GM19438 (cell line): Measurements from ENCODE around the gene VOPP1.

Source experiments
- ATAC-seq: cut with Tn5 transposase; IDR thresholded peaks from one replicate; pipeline ENCODE4 v1.9.1; 2021; ENCODE audit warnings: low read depth; ENCODE audit not compliant: unreplicated experiment

VOPP1 gene

DNA sequence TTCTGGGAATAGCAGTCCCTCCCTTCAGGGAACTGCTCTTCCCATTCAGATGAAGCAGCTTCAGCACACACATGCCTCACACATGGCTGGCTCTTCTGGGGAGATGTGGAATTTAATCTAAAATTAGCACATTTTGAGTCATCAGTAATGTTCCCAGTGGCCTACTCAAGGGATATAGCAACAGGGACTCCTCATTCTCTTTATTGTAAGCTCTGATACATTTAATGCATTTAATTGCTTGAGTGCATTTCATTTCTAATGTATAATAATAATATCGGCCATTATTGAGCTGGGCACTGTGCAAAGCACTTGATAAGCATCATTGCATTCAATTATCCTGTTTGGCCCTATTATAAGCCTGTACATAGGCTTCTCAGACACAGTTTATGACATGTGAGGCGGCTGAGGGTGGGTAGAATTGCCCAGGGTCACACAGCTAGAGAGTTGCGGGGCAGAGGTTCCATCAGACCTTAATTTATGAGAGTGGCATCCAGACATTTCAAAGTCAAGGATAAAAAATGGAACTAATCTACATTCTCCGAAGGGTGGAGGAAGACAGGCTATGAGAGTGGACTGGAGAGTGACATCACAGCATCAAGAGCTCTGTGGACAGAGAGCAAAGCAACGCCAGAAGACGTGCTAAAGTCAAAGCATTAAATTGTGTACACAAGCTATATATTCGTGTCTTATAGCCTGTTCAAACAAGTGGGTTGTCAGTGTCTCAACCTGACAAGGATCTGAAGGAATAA lies 130.4 kb downstream of the VOPP1 start:
- ATAC-seq: no peak

DNA sequence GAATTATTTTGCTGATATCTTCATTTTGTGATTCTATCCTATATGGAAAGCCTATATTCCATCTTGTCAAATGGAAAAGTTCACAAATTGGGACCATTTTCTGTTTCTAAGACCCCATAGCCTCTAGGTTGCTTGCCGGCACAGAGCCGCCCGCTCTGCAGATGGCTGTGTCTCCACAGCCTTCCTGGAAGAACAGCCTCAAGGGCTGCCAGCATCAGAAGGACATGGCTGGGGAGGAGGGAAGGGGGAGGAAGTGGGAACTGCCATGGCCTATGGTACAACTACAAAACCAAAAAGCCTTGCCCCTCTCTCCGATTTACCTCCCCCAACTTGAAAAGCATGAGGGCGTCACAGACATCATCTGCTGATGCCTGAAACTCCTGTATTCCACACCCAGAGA lies 131.3 kb downstream of the VOPP1 start:
- ATAC-seq: no peak

GRCh38 chr7:55440040-55440690 lies 132.1 kb downstream of the VOPP1 start:
- ATAC-seq: no peak

DNA sequence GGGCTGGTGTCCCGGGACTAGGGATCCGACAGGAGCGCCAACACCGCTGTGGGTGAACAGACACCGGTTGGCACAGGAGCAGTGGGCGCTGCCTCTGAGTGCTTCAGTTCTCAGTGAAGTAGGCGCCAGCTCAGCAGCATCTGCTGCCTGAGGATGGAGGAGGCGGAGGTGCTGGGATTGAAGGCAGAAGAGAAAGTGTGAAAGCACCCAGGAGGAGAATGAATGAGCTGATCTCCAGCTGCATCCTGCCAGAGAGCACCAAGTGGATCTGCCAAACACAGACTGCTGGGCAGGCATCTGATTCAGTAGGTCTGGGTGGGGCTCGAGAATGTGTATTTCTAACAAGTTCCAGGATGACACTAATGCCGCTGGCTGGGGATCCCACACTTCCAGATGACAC lies 132.7 kb downstream of the VOPP1 start:
- no peak for ATAC-seq

- no peak for ATAC-seq
Measured at GRCh38 chr7:55438757-55439525, 133.4 kb downstream of the VOPP1 start.

DNA sequence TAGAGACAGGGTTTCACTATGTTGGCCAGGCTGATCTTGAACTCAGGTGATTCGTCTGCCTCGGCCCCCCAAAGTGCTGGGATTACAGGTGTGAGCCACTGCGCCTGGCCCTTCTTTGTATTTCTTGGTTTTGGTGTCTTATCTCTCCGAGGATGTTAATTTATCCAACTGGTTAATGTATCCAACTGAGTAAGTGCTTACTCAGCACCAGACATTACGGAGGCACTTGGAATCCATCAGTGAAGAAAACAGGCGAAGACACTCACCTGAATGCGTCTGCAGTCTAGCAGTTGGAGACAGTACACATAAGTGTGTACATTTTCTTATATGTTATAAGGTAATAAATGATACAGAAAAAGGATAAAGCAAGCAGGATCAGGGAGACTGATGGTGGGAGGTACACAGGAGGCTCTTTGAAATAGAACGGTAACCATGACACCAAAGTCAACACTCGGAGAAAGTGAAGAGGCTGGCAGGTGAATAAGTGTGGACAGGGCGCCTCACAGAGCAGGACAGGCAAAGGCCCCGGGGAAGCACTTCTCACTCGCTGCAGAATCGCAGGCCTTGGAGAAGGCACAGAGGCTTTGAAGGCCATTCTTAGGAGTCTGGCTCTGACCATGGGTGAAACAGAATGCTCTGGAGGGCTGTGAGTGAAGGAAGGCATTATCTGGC lies 134.1 kb downstream of the VOPP1 start:
- ATAC-seq: no peak

GRCh38 chr7:55437375-55437774 lies 134.9 kb downstream of the VOPP1 start:
- ATAC-seq: no peak

DNA sequence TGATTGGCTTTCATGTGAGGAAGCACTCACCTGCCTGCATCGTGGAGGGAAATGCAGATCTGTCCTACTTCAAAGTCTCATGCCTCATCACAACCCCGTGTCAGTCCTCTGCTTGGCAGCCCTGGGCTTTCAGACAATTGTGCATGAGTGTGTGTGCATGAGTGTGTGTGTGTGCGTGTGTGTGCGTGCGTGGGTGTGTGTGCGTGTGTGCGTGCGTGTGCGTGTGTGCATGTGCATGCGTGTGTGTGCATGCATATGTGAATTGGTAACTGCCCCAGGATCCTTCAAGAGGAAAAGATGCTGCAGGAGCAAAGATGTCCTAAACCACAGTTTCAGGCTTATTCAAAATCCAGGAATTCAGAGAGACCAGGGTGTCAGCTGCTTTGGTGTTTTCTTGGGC lies 135.8 kb downstream of the VOPP1 start:
- no peak for ATAC-seq

DNA sequence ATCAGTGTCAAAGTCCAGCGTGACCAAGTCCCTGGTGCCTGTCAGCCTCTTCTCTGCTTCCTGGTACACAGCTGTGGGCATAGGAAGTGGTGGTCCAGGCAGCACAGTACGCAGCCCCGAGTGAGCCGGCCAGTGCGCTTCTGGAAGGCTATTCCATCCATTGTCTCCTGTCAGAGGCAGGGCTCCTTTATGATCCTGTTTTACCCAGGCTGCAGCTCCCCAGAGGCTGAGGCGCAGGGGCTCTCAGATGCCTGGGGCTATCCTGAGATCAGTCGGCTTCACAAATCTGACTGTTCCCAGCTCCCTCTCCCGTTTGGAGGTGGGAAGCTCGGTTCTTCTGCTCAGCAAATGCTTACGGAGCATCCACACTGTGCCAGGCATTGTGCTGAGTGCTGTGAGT lies 136.8 kb downstream of the VOPP1 start:
- ATAC-seq: no peak

DNA sequence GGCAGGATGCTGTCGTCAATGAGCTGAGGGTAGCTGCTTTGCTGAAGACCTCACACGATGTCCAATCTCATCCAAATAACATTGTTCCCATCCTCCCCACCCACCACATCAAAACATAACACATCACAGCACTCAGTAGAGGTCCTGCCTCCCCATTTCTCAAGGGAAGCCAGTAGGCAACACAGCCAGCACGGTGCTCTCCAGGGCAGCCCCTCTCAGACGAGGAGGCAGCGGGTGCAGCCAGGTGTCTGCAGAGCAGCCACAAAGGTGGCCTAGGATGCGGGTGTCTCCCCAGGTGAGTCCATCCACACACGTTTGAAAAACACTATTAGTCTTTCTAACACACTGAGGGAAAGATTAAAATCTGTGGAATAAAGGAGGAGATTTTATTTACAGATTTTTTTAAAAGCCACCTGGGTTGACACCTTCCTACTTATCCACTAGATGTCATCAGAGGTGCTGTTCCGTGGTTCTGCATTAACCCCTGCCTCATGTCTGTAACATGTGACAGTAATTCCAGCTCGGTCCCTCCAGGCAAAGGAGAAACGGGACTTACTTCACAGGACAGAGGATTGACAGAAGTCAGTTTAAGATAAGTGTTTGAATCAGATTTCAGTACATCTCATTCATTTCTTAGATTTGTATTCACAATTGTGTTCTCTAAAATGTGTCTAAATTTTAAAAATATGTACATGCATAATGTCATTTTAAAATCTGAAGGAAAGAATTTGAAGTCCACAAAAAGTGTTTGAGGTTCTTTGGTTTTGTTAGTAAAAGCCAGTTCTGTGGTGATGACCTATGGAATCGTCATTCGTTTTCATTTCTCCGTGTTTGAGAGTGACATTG lies 139.1 kb downstream of the VOPP1 start:
- ATAC-seq: peak; percentile 75

- ATAC-seq: no peak
Measured at GRCh38 chr7:55432506-55432905, 139.8 kb downstream of the VOPP1 start.

DNA sequence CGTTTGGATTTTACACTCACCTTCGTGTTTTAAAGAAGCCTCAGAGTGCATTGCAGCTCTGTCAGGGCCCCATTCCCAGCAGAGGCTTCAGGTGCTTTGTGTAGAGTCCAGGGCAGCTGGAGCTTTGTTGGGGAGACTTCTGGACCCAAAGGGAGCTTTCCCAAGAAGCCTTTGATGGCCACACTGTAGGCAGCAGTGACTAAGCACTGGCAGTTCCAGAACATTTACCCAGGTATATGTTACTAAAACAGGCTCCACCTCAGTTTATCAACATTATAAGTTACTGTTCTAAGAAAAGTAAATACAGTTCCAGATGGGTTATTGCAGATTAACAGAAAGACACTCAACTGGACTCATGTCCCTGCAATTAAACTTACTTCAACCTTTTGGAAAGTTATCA lies 140.4 kb downstream of the VOPP1 start:
- ATAC-seq: no peak

- no peak for ATAC-seq
Measured at GRCh38 chr7:55429835-55430499, 142.3 kb downstream of the VOPP1 start.

DNA sequence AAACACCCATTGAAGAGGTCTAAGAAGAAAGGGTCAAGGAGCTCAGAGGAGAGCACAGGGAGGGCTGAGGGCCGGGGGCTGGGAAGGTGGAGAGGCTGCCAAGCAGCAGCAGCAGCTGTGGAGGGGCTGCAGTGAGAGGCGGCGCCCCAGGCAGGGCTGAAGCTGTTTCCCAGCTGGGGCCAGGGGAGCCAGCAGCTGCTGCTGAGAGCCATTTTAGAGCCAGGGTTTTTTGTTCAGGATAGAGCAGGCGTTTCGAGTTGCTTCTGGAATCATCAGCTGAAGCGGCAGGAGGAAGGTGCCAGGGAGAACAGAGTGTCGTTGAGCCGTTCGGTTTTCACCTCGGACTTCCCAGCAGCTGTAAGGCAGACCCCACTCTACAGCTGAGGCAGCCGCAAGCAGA lies 144.5 kb downstream of the VOPP1 start:
- no peak for ATAC-seq

GRCh38 chr7:55427342-55427741 lies 145.0 kb downstream of the VOPP1 start:
- no peak for ATAC-seq

GRCh38 chr7:55426676-55427075 lies 145.6 kb downstream of the VOPP1 start:
- no peak for ATAC-seq

DNA sequence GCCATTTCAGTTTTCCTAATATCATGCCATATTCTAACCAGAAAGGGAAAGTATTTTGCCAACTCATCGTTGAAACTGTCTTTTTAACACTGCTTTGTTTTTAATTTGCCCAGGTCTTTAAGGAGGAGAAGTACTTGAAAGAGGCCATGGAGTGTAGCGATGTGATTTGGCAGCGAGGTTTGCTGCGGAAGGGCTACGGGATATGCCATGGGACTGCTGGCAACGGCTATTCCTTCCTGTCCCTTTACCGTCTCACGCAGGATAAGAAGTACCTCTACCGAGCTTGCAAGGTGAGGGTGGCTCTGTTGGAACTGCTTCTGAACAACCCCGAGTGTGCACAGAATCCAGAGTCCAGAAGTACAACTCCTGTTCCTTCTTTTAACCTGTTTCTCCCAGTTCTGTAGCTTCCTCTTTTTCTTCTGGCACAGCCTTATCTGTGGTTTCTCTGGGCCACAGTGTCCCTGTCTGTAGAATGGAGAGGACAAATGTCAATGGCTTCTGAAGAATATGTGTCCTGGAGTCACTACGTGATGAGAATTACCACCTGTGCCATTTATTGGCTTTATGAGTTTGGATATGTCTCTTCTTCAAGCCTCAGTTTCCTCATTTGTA lies 147.1 kb downstream of the VOPP1 start:
- ATAC-seq: no peak

DNA sequence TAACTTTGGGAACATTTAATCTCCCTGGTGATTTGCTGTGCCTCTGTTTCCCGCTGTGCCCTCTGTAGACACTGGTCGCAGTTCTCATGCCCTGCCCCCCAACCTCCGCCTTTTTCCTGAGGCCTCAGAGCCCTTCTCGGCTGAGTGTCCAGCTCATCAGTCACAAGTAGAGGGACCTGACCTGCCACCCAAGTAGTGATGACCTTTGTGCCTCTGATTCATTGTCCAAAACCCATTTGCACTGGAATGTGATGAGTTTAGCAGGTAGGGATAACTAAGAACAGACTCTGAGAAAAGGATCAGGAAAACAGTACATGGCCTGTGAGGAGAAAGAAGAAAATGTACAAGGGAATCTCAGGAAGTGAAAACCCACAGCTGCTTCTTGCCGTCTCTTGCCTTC lies 148.4 kb downstream of the VOPP1 start:
- ATAC-seq: no peak

DNA sequence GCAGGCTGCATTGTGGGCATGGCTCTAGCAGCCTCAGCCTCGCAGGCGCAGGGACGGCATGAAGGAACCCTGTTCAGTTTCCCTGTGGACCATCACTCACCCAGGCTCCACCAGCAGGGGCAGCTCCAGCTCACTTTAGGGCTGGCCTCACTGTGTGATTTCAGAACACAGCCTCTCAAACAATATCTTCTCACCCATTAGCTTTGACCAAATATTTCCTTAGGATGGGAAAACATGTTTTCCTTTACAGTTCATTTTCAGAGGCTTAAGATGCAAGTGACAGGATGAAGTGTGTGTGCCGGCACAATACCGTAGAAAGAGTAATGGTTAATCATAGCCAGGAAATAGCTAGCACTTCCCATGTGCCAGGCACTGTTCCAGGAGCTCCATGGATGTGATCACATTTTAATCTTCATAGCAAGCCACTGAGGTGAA lies 149.0 kb downstream of the VOPP1 start:
- no peak for ATAC-seq
